ENCODE data around the gene C16orf92.

C16orf92 gene

DNA sequence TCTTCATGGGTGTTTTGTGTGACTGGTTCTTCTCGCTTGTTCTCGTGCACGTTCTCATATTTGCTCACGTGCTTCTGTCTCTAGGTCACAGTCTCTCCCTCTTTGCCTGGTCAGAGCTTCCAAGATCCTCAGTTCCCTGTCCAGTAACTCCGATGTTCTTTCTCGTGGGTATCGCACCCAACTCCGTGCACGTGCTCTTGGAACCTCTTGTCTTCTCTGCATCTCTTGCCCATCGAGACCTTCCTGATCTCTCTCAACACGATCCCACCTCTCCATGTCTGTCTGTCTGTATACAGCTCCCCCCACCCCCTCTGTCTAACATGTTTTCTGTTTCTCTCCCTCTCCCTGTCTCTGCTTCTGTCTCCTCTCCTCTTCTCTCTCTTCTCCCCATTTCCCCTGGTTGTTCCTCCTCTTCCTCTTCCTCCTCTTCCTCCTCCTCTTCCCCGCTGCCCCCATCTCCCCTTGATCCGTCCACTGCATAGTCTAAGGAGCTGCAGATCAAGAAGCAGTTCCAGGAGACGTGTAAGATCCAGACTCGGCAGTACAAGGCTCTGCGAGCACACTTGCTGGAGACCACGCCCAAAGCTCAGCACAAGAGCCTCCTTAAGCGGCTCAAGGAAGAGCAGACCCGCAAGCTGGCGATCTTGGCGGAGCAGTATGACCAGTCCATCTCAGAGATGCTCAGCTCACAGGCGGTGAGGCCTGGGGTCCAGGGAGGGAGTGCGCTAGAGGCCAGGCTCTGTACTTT lies 33.7 kb upstream of the C16orf92 start:
- no peak for DNase-seq

DNA sequence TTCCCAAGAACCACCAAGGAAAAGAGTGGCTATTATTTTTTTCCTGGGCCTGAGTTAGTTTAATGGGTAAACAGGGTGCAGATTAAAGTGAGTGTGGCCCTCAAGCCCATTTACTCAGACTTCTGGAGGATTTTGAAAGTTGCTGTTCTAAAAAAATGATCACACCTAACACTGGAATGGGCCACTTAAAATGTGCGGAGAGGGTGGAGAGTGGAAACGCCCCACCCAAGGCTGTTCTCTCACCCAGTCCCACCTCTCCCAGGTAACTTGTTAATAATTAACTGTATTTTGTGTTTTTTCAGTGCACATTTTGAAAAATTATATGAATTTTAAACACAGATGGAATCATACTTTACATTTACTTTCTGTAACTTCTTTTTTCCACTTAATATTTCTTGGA lies 33.0 kb upstream of the C16orf92 start:
- no peak for DNase-seq

- no peak for DNase-seq
Observed at GRCh38 chr16:29990883-29991570, 32.0 kb upstream of the C16orf92 start.

DNA sequence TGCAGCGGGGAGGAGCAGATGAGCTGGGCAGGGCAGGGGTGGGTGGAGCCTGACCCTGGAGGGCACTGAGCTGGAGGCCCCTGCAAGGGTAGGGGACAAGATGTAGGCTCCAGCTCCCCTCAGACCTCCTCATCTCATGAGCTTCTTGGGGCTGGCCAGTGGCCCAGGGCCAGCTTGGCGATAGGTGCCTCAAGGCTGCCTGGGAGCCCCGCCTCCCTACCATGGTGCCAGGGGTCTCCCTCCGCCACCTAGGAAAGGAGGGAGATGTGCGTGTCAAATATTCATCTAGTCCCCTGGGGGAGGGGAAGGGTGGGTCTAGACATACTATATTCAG lies 31.5 kb upstream of the C16orf92 start:
- DNase-seq, result no peak

- DNase-seq, result no peak
Observed at GRCh38 chr16:29992344-29992967, 30.5 kb upstream of the C16orf92 start.

DNA sequence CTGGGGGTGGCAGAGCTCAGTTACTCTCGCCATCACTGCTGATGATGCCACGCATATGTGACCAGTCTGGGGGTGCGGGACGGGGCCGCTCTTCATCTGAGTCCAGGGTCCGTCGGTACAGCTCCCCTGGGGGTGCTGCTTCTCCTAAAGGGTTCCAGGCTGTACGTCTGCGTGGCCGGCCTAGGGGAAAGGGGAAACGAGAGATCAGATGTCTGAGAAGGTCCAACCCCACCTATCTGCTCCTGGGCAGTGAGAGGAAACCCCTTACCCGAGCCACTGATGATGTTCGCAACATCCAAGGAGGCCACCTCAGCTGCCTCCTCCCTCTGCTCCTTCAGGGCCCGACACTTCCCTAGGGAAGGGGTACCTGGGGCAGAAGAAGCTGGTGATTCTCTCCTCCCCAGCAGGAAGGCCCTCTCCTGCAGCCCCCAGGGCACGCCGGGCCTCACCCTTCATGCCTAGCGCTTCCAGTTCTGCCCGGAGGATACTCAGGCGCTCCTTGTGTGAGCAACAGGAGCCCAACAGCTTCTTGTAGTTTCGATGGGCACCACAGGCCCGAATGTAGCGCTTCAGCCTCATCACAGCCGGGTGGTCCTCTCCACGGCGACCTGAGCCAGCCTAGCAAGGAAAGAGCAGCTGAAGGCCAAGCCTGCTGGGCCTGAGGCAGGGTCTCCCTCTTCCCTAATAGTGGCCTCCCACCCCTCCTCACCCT lies 29.7 kb upstream of the C16orf92 start:
- DNase-seq, result no peak

GRCh38 chr16:29993903-29994599 lies 28.9 kb upstream of the C16orf92 start:
- no peak for DNase-seq

- no peak for DNase-seq
Observed at GRCh38 chr16:29994600-29995323, 28.2 kb upstream of the C16orf92 start.

GRCh38 chr16:29995324-29995910 lies 27.6 kb upstream of the C16orf92 start, which contains the start of gene HIRIP3:
HIRIP3 (minus strand) TSS chr16:29995617; CDS start chr16:29995605, 12 bp downstream.
- peak; percentile 87 for DNase-seq

GRCh38 chr16:29995911-29996765 lies 26.9 kb upstream of the C16orf92 start, which contains the start of gene INO80E:
INO80E (plus strand) TSS chr16:29996241; CDS start chr16:29996311, 70 bp downstream.
- peak; percentile 98 for DNase-seq

- no peak for DNase-seq
Observed at GRCh38 chr16:29996766-29997250, 26.2 kb upstream of the C16orf92 start.

DNA sequence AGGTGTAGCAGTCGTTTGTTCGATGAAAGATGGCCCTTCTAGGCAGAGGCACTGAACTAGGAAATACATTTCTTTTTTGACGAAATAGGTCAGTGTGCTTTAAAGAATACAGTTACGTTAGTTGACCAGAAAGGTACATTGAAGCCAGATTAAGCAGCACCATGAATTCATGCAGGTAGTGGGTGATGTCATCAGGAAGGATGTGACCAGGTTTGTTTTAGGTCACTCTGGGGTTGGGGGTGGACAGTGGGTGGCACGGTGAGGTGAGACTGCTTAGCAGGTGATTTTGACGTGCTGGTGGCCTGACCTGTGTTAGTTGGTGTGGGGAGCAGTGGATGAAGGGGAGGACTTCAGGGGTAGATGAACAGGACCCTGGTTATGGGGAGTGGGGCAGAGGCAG lies 23.4 kb upstream of the C16orf92 start:
- DNase-seq, result no peak

- no peak for DNase-seq
Observed at GRCh38 chr16:30000735-30001631, 22.0 kb upstream of the C16orf92 start.

DNA sequence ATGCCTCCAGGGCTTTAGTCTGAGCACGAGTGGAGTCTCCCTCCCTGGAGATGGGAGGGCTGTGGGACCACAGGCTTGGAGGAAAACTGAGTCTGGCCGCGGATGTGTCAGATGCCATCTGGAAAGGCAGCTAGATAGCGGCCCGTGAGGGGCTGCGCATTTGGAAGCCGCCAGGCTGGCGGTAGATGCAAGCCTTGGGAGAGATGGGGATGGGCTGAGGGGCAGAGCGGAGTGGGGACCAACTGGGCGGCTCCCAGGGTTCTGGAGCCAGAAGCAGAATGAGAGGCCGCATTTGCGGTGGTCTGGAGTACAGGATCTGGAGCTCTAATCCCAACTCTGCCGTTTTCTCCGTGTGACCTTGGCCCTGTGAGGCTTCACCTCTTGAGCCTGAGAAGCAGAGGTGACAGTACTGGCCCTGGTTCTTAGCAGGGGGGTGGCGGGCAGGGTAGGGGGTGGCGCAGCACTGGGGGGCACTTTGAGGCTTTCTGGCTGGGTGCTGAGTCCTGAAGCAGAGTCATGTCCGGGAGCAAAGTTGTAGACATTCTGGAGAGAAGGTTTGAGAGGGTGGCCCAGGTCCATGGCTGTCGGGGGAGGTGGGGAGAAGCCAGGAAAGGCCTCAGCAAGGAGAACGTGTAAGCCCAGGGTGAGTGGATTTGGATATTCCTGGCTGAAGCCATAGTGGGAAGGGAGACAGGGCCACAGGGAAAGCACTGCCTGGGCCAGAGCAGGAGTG lies 20.2 kb upstream of the C16orf92 start:
- DNase-seq, result no peak

- DNase-seq, result no peak
Observed at GRCh38 chr16:30003670-30004423, 19.2 kb upstream of the C16orf92 start.

- no peak for DNase-seq
Observed at GRCh38 chr16:30004424-30004776, 18.6 kb upstream of the C16orf92 start.

GRCh38 chr16:30004811-30005242 lies 18.2 kb upstream of the C16orf92 start:
- DNase-seq, result no peak
